Heart left ventricle (tissue), 13 donors: Measurements from ENCODE around the gene STOX1.

ENCODE experiments used
- CTCF ChIP-seq, 12 donors: fragments of 200-600 bp; sonication (generic) in 4 of 12; IDR thresholded peaks; one replicate each; pipeline versions ENCODE4 v1.5.0 to v1.8.0; 2018 to 2022; ENCODE audit warnings: antibody characterized with exemption in 12 of 12, mild to moderate bottlenecking in 5 of 12
- POLR2A ChIP-seq, 2 donors: fragments of 450-650 bp; IDR thresholded peaks; one replicate each; pipeline ENCODE4 v1.6.1; 2017; ENCODE audit warnings: antibody characterized with exemption in 2 of 2, mild to moderate bottlenecking in 2 of 2, moderate library complexity in 2 of 2
- donor health status: ischemic (EF 13 %, LVEDD 7.1; RV severe dilation, severe dysfunction).
- donor health status: DM: no; HTN: yes; CAD: no.
- donor health status: DM: no; HTN: no; CAD: no.
- donor health status: ischemic (EF 25% LVEDD 6.9; RV normal size, moderate dysfunction).
- donor health status: ischemic (EF 25% LVEDD 5.7; RV mildly dilated, moderate dysfunction).
- donor health status: ischemic (EF 35%, LVEDD 5.7; RV mildly dilated, moderate dysfunction).
- donor health status: nonischemic (EF 11% LVEDD 7.7; RV severe dilation, severe dysfunction).
- donor health status: DM: yes; HTN: yes; CAD: no.
- donor health status: PGD.
- donor health status: ischemic (EF 29% LVEDD 5.4; RV normal size, mild dysfunction).
- donor health status: nonischemic (EF 23%, LVEDD 6.1; RV moderate dilation, normal function).

- TF ChIP-seq CTCF (IDR thresholded peaks at IDR 0.05) (no peak), POLR2A (IDR thresholded peaks at IDR 0.05) (no peak)
Observed at GRCh38 chr10:68829952-68830351, 2.6 kb downstream of the STOX1 start.
